Activated CD8-positive, alpha-beta memory T cell treated with anti-CD3 and anti-CD28 coated beads, Interleukin-2, amount 50 U/mL, for 1 hour (primary cell): ENCODE measurements around the gene C9orf78.

ENCODE experiments used
- DNase-seq: peaks from one replicate; pipeline ENCODE4 v3.0.0-alpha.2; 2020; ENCODE audit errors: extremely low read depth

The C9orf78 gene

GRCh38 chr9:129835128-129835859 is at the start of gene C9orf78, which contains the start of gene USP20:
C9orf78 (minus strand) TSS chr9:129835275; CDS start chr9:129835221, 54 bp downstream.
USP20 (plus strand) TSS chr9:129835458; CDS start chr9:129852556, 17,098 bp downstream.
- peak; percentile 87 for DNase-seq

GRCh38 chr9:129884220-129885017 is 49.3 kb upstream of the C9orf78 start:
- peak; percentile 92 for DNase-seq

GRCh38 chr9:129881547-129882324 is 46.7 kb upstream of the C9orf78 start:
- no peak for DNase-seq

GRCh38 chr9:129880654-129881546 is 45.8 kb upstream of the C9orf78 start:
- no peak for DNase-seq

GRCh38 chr9:129879991-129880653 is 45.0 kb upstream of the C9orf78 start:
- no peak for DNase-seq

- no peak for DNase-seq
Measured at GRCh38 chr9:129879103-129879699, 44.1 kb upstream of the C9orf78 start.

GRCh38 chr9:129878291-129878690 is 43.2 kb upstream of the C9orf78 start:
- no peak for DNase-seq

GRCh38 chr9:129876815-129877214 is 41.7 kb upstream of the C9orf78 start:
- no peak for DNase-seq

GRCh38 chr9:129875687-129876395 is 40.8 kb upstream of the C9orf78 start:
- no peak for DNase-seq

GRCh38 chr9:129875181-129875611 is 40.1 kb upstream of the C9orf78 start:
- DNase-seq, result no peak

- no peak for DNase-seq
Measured at GRCh38 chr9:129874261-129875101, 39.4 kb upstream of the C9orf78 start.

- no peak for DNase-seq
Measured at GRCh38 chr9:129873563-129874190, 38.6 kb upstream of the C9orf78 start.

- DNase-seq, result no peak
Measured at GRCh38 chr9:129871046-129871445, 36.0 kb upstream of the C9orf78 start.

GRCh38 chr9:129869585-129870501 is 34.8 kb upstream of the C9orf78 start:
- DNase-seq, result no peak

- peak; percentile 89 for DNase-seq
Measured at GRCh38 chr9:129868872-129869486, 33.9 kb upstream of the C9orf78 start.
